ENCODE data around the gene GLI3.

DNA sequence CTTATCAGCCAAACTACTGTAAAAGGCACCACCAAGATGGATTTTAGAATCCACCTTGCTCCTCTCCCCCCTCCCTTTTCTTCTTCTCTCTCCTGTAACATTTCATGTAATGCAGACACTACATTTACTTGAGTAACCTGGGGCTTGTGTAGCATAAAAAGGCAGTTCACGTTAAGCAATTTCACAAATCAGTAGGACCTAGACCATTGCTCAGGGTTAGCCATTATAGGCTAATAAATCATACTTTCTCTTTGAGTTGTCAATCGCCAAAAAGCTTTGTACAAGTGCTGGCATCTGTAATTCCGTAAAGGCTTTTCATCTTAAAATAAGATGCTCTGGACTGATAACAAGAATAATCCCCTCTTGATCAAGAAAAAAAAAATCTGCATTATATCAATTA lies 224.7 kb downstream of the GLI3 start:
- TF ChIP-seq, protein P1, sequence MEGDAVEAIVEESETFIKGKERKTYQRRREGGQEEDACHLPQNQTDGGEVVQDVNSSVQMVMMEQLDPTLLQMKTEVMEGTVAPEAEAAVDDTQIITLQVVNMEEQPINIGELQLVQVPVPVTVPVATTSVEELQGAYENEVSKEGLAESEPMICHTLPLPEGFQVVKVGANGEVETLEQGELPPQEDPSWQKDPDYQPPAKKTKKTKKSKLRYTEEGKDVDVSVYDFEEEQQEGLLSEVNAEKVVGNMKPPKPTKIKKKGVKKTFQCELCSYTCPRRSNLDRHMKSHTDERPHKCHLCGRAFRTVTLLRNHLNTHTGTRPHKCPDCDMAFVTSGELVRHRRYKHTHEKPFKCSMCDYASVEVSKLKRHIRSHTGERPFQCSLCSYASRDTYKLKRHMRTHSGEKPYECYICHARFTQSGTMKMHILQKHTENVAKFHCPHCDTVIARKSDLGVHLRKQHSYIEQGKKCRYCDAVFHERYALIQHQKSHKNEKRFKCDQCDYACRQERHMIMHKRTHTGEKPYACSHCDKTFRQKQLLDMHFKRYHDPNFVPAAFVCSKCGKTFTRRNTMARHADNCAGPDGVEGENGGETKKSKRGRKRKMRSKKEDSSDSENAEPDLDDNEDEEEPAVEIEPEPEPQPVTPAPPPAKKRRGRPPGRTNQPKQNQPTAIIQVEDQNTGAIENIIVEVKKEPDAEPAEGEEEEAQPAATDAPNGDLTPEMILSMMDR (IDR thresholded peaks at IDR 0.05) = no peak
- no peak for TF ChIP-seq EZH2 (IDR thresholded peaks at IDR 0.05)

Data from neural progenitor cell (in vitro differentiated cells).